Activated CD8-positive, alpha-beta memory T cell treated with anti-CD3 and anti-CD28 coated beads, Interleukin-2, amount 50 U/mL, for 24 hours (primary cell): Measurements from ENCODE around the gene VSTM4.

Source experiments
- DNase-seq: peaks from one replicate; pipeline ENCODE4 v3.0.0-alpha.2; 2020; ENCODE audit errors: extremely low read depth

The VSTM4 gene

GRCh38 chr10:49071160-49071761 lies 44.1 kb downstream of the VSTM4 start:
- DNase-seq: no peak

DNA sequence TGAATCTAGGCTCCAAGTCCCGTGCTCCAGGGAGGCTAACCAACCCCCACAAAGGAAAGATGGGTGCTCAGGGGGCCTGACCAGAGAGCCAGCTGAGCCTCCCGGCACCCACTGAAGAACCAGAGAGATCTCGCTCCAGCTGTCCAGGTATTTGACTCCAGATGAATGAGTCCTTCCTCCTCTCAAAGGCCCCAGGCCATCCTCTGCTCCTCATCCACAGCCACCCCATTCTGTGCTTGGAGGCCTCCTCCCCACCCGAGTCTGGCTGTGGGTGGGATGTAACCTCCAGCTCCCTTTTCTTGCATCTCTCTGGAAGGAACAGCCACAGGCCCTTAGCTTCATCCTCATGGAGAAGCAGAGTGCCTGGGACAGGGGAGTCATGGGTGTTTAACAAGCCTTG lies 44.6 kb downstream of the VSTM4 start:
- no peak for DNase-seq

GRCh38 chr10:49068672-49069217 lies 46.6 kb downstream of the VSTM4 start:
- no peak for DNase-seq

DNA sequence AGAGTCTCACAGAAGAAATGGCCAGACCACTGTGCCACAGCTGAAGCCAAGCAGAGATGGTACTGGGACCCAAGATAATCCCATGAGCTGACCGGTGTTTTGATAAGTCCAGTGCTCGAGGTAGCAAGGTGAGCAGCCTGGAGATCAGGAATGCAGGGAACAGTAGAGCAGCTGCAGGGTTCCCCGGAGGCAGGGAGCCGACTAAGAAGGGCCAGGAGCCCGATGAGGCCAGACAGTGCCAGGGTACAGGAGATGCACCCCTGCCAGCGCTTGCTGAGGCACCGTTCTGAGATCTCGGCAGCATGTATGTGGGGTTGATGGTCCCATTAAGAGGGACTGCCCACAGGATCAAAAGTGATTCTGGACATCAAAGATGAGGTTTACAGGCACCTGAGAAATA lies 47.1 kb downstream of the VSTM4 start:
- DNase-seq: no peak

DNA sequence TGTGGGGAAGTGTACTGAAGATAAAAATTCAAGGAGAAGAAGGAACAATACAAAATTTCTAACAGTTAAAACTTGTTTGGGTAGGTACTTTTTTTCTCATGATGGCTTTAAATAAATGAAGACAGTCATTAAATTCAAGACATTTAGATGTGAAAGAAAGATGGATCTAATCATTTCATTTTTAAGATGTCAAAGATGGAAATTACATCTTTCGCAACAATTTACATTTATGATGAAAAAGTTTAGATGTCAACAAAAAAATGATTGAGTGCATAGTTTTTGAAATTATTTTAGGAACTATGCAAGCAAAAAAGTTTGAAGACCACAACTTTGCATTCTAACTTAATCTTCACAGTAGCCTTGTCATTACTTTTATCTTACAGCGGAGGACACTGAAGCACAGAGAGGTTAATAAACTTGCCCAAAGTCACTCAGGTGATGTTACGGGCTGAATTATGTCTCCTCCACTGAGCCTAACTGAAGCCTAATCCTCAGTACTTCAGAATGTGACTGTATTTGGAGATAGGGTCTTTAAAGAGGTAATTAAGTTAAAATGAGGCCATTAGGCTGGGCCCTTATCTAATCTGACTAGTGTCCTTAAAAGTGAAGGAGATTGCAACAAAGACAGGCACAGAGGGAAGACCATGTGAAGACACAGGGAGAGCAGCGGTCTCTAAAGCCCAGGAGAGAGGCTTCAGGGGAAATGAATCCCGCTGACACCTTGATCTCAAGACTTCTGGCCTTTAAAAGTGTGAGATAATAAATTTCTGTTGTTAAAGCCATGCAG lies 48.2 kb downstream of the VSTM4 start:
- DNase-seq: no peak

GRCh38 chr10:49062229-49062628 lies 53.1 kb downstream of the VSTM4 start:
- DNase-seq: no peak

DNA sequence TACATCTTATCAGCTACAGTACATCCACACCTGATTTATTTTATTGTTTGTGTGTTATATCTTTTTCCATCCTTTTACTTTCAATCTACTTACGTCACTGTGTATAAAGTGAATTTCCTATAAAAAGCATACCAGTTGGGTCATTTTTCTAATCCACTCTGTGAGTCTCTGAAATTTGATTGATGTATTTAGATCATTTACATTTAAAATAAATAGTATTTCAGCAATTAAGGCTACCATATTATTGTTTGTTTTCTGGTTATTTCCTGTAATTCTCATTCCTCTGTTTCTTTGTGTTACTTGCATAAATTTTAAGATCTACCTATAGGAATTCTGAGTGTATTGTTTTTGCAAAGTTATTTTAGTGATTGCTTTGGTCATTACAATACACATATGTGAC lies 53.7 kb downstream of the VSTM4 start:
- no peak for DNase-seq

GRCh38 chr10:49058463-49059255 lies 56.7 kb downstream of the VSTM4 start:
- no peak for DNase-seq

DNA sequence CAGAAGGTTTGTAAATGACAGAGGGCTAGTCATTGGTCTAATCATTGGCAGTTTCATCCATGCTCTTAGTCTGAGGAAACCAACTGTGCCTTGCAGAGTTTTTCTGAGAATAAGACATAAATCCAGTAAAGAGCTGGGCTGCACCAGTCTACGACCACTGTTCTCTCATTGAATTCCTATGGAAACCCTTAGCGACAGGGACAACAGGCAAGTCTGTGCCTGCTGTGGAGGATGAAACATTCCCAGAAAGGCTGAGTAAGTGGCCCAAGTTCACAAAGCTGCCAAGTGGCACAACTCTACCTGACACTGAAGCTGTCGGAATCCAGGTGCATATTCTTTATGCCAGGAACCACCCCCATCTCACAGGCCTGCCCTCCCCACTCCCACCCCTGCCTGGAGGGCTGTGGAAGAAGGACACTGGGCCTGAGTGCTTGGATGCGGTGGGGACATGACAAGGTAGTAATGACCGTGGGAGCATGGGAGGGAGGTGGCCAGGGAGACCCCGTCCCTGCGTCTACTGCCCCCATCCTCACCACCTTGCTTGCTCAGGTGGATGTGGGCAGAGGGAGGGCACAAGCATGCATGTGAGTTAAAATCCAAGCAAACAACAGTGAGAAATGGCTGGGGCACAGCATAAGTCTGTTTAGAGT lies 58.0 kb downstream of the VSTM4 start:
- no peak for DNase-seq

DNA sequence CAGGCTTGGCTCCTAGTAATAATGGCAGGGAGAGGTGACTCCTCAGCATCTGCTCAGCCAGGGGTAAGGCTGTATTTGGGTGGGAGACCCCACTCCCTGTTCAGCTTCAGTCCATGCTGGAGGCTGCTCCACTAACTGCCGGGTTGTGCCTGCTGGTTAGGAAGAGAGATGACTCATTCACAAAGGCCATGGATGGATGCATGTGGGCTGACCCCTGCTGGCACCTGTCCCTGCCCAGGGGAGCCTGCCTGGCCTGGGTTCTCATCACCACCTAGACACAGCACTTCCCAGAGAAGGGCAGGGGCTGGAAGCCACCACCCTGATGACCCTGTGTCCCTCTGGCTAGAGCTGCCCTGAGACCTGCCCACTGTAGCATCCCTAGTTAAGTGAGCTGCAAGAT lies 59.0 kb downstream of the VSTM4 start:
- DNase-seq: no peak

GRCh38 chr10:49055221-49055849 lies 60.0 kb downstream of the VSTM4 start:
- DNase-seq: no peak

DNA sequence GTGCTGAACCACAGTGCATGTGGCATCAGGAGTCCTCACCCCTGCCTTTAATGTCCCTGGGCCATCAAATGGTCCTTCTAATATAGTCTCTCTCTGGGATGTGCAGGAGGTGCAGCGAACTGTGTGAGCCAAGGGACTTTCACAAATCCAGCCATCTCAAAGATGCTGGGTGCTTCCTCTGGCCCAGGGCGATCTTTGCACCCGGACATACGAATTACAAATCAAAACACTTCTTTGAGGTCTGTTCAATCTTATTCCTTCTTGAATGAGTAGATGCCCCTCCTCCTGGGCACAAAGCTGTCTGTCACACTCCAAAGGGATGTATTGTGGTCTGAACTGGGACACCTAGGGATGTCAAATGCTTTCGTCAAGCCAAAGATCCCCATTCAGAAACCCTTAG lies 60.6 kb downstream of the VSTM4 start:
- no peak for DNase-seq

DNA sequence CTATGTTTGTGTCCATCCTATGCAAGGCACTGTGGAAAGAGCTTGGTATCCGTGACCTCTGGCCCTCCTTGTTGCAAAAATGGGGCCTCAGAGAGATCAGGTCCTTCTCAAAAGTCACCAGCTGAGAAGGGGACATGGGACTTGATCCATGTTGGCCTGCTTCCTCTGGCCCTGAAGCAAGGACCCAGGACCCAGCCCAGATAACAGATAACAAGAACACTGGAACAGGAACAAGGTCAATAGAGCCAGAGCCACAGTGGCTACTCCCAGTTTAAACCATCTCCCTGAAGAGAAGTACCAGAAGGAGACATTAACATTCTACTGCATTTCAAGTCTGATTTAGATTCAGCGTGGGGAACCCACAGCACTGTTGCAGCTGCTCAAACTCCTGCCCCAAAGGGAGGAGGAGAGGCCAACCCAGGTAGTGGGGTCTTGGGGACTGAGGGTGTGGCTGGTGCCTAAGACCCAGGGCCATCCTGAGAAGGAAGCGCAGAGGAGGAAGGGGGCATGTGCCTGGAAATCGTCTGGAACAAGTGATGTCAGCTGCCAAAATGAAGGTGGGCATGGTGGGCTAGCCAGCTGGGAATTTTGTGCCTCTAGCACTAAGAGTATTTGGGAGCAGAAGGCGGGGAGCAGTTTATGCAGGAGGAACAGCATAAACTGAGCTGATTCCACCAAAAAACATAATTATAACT lies 61.2 kb downstream of the VSTM4 start:
- no peak for DNase-seq

DNA sequence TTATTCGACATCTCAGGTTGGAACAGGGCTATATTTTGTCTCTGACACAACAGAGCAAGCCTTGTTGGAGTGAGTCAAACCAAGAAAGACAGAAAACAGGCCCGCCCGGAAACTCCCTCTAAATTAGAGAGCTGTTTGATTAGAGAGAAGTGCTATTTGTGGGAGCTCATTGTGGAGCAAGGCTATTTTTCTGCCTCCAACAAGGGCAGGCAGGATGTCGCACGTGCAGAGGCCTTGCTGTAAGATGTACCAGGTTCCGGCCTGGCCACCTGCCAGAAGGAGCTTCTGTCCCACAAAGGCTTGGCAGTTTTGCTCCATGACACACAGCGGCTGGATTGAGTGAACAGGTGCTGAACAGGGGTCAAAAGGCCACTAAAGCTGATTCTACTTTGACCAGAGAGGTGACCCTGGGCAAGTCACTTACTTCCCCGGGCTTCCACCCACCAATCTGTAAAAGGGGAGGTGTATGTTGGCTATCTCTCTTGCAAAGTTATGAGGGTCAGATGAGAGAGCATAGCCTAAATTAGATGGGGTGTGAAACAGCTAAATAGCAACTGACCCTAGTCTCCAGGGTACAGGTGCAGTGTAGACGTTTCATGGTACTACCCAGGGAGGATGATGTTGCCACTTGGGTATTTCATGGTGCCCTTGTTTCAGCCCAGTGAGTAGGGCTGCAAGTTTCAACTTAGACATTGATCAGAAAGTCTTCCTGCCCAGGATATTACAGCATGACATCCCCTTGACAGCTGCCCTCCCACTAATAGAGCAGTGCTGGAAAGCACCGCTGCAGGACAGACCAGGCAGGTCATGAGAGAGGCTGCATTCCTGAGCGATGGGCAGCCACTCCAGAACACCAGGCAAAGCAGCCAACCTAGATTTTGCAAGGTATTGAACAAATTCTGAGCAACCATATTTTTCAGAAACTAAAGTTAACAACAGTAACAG lies 62.0 kb downstream of the VSTM4 start:
- no peak for DNase-seq

DNA sequence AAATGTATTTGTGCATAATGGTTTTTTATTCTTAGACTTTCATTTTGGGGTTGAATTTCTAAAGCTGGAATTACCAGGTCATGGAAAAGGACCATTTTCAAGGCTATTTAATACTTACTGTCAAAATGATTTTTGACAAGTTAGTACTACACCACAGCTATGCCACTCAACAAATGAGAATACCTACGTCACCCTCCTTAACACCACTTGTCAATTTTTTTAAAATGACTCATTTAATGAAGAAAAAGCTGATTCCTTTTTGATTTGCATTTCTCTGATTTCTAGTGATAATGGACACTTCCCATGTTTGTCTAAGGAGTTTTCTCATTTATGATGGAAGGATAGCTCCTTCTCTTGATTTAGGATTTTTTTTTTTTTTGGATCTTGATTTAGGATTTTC lies 63.3 kb downstream of the VSTM4 start:
- DNase-seq: no peak

DNA sequence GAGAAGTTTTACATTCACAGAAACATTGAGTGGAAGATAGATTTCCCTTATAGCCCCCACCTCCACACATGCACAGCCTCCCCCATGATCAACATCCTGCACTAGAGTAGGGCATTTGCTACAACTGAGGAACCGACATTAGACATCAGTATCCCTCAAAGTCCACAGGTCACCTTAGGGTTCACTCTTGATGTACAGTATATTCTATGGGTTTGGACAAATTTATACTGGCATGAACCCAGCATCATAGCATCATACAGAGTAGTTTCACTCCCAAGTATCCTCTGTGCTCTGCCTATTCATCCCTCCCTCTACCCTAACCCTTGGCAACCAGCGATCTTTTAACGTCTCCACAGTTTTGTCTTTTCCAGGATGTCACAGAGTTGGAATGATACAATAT lies 64.4 kb downstream of the VSTM4 start:
- DNase-seq: no peak

DNA sequence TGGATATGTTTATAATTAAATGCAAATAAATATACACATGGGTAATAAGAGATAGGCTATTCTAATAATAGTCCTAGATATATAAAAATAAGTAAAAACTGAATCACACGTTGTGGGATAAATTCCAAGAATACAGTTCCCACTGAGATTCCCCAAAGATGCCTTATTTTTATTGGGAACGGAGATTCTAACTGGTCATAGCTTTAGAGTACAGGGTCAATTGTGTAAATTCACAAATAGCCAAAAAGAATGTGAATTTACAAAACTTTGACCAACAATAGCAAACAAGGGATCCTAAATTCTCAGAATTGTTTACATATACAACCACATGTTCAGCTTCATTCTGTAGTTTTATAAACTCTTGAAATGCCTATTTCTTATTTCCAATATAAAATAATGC lies 65.0 kb downstream of the VSTM4 start:
- no peak for DNase-seq

DNA sequence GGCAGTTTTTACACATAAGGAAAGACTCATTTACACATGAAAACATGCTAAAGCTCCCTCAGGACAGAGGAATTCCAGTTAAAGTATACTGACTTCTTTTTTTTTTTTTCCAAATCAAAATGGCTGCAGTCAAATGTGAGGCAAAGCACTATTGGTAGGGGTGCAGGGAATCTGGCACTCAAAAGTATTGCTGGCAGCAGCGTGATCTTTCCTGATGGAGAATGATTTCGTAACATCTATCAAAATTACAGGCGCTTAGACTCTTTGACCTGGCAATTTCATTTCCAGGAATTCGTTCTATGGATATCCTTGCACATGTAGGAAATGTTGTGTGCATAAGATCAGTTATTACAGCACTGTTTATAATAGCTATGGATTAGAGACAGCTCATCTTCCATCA lies 65.7 kb downstream of the VSTM4 start:
- DNase-seq: no peak

- no peak for DNase-seq
These were observed 68.1 kb downstream of the VSTM4 start for GRCh38 chr10:49047128-49047639.
